ENCODE measurements around the gene SYNGR3. TPM values are rescaled to one million over a fixed set of nuclear protein-coding genes. Genes with fewer than 3 reads are reported as not detected.
A peak's percentile ranks its signal among the peaks of the same experiment; 100 is the strongest.

The SYNGR3 gene
- polyA plus RNA-seq, 1 experiment: 1.8 TPM

DNA sequence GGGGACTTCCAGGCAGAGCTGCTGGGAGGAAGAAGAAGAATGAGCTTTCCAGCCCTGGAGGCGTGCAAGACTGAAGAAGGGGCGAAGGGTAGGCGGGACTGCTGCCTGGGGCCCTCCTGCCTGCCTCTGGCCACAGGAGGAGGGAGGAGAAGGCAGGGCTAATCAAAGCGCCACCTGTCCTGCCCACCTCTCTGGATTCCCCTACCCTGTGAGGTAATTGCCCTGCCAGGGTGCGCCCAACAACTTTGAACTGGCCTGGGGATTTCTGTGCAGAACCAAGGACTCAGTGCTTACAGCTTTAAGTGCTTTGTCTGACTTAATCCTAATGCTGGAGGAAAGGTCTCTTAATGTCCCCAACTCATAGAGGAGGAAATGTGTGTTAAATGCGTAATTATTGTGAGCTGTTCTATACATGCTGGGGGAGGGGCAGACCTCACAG lies 8.4 kb upstream of the SYNGR3 start, which contains the start of gene NOXO1:
NOXO1 (minus strand) TSS at position 72 of the 439 bp plus-strand sequence. CDS start 290 bp downstream, outside the sequence.
- Histone ChIP-seq H3K27me3 (ENCODE audit: control insufficient read depth, insufficient read depth, low read length) (peaks cover 36% of the 10 kb centered on the region), H3K4me3 (ENCODE audit: low read depth, low read length) (no peak within 1 kb of the TSS), H3K27ac (ENCODE audit: low read depth, low read length) (no peak within 1 kb of the TSS), H3K9me3 (ENCODE audit: control insufficient read depth, insufficient read depth, low read length) (peaks cover 3% of the 10 kb centered on the region; the same call in 1 of the 2 replicates)
- ChIA-PET POLR2A (interaction anchor here (0.7 to 3.6 kb wide), 2 partner anchors 10 to 17 kb away, joined by 4 to 14 read pairs; partner anchors contain the start of gene RPS2), CTCF (interaction anchor here (1.6 kb wide), 1 partner anchor 159 kb away, joined by 10 read pairs; no protein-coding TSS in a partner anchor)
- no peak for DNase-seq (ENCODE audit: low read depth, low spot score)
- TF ChIP-seq, protein P1, sequence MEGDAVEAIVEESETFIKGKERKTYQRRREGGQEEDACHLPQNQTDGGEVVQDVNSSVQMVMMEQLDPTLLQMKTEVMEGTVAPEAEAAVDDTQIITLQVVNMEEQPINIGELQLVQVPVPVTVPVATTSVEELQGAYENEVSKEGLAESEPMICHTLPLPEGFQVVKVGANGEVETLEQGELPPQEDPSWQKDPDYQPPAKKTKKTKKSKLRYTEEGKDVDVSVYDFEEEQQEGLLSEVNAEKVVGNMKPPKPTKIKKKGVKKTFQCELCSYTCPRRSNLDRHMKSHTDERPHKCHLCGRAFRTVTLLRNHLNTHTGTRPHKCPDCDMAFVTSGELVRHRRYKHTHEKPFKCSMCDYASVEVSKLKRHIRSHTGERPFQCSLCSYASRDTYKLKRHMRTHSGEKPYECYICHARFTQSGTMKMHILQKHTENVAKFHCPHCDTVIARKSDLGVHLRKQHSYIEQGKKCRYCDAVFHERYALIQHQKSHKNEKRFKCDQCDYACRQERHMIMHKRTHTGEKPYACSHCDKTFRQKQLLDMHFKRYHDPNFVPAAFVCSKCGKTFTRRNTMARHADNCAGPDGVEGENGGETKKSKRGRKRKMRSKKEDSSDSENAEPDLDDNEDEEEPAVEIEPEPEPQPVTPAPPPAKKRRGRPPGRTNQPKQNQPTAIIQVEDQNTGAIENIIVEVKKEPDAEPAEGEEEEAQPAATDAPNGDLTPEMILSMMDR (IDR thresholded peaks at IDR 0.05; ENCODE audit: low read depth, low read length): no peak

DNA sequence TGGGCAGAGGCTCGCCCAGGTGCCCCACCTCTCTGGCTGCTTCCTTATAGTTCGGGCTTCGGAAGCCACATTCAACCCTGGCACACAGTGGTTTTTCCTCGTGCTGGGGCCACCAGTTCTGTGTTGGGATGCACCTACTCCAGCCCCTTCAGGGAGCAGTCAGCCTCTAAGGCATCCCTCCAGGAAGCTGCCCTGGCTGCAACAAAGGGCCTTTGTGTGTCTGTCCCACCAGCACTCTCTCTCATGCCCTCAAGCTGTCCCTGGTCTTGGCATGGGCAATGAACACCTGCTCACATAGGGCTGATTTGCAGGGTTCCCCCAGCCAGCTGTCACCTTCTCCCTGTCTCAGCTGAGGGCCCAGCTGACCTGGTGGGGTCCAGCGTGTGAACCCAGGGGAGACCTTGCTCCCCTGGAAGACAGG lies 7.7 kb upstream of the SYNGR3 start:
- H3K4me3 ChIP-seq (ENCODE audit: low read depth, low read length): no peak overlapping the region
- TF ChIP-seq, protein P1 (IDR thresholded peaks at IDR 0.05; ENCODE audit: low read depth, low read length): no peak
- DNase-seq (ENCODE audit: low read depth, low spot score): no peak
- peaks cover 36% of the 10 kb centered on the region for H3K27me3 ChIP-seq (ENCODE audit: control insufficient read depth, insufficient read depth, low read length)
- H3K9me3 ChIP-seq (ENCODE audit: control insufficient read depth, insufficient read depth, low read length): peaks cover 3% of the 10 kb centered on the region; the same call in 1 of the 2 replicates
- no peak overlapping the region for H3K27ac ChIP-seq (ENCODE audit: low read depth, low read length)
- ChIA-PET CTCF (no interaction called here), POLR2A (interaction anchor here (0.6 to 3.6 kb wide), 3 partner anchors 13 to 174 kb away, joined by 3 to 14 read pairs (median 4); partner anchors contain the start of genes RPS2 and TRAF7)

DNA sequence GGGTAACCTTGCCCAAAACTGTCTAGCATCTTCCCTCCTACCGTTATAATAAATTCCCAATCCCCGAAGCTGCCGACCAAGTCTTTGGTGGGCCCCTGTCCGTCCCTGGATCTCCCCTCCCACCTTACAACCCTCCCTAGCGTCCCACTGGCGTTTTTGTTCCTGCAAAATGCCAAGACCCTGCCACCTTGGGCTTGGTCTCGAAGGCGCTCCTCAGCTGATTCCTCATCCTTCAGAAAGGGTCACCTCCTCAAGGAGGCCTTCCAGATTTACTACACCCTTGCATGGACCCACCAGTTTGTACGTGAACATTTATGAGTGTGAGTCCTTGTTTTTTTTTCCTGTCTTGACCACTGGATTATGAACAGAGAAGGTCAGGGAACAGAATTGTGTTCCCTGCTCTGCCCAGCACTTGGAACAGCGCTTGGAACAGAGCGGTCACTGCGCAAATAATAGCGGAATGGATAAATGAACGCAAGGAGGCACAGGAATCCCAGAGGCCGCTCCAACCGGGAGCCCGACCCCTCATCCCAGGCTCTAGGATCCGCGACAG lies 6.7 kb upstream of the SYNGR3 start:
- H3K9me3 ChIP-seq (ENCODE audit: control insufficient read depth, insufficient read depth, low read length): peaks cover 3% of the 10 kb centered on the region; the same call in 1 of the 2 replicates
- POLR2A ChIA-PET: interaction anchor here (0.6 to 3.6 kb wide), 3 partner anchors 11 to 272 kb away, joined by 5 to 14 read pairs (median 6); partner anchors contain the start of genes RPS2 and TBL3
- no peak for DNase-seq (ENCODE audit: low read depth, low spot score)
- peaks cover 36% of the 10 kb centered on the region for H3K27me3 ChIP-seq (ENCODE audit: control insufficient read depth, insufficient read depth, low read length)
- CTCF ChIA-PET: interaction anchor here (0.6 to 1.0 kb wide), 2 partner anchors 135 to 157 kb away, joined by 4 to 5 read pairs; no protein-coding TSS in a partner anchor
- peak overlapping the region; percentile 65 for H3K4me3 ChIP-seq (ENCODE audit: low read depth, low read length)
- H3K27ac ChIP-seq (ENCODE audit: low read depth, low read length): no peak overlapping the region
- TF ChIP-seq, protein P1 (IDR thresholded peaks at IDR 0.05; ENCODE audit: low read depth, low read length): no peak

DNA sequence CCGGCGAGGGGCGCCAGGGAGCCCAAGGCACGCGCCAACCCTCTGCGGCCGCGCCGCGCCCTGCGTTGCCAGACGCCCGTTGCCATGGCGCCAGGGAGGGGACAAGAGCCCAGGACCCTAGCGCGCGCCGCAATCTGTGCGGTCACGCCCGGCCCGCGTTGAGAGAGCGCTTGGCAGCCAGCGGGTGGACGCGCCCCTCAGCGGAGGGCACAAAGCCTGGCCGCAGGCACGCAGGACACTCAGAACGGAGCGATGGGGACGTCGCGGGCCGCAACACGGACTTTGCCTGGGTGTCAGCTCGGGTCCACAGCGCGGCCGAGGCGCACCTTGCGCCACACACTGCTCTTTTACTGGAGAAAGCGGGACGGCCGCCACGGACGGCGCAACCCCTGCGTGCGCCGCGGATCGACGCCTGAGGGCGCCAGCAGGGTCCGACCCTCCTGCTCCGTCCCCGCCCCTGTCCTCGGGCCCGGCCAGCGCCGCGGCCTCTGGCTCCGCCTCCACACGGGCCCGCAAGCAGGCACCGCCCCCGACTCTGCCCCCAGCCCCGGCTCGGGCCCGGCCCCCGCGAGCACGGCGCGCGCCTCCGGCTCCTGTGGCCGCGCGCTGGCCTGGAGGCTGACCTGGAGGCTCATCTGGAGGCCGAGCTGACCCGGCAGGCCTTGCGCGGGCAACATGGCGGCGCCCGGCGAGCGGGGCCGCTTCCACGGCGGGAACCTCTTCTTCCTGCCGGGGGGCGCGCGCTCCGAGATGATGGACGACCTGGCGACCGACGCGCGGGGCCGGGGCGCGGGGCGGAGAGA lies 6.0 kb upstream of the SYNGR3 start, which contains the start of gene GFER:
GFER (plus strand) TSS at position 650 of the 803 bp plus-strand sequence; CDS start at position 676, 26 bp downstream.
- TF ChIP-seq, protein P1 (IDR thresholded peaks at IDR 0.05; ENCODE audit: low read depth, low read length): peak; percentile 44
- CTCF ChIA-PET: interaction anchor here (0.6 to 3.7 kb wide), 4 partner anchors 20 to 157 kb away, joined by 3 to 17 read pairs (median 4); no protein-coding TSS in a partner anchor
- Histone ChIP-seq H3K27me3 (ENCODE audit: control insufficient read depth, insufficient read depth, low read length) (peaks cover 36% of the 10 kb centered on the region), H3K27ac (ENCODE audit: low read depth, low read length) (no peak within 1 kb of the TSS), H3K9me3 (ENCODE audit: control insufficient read depth, insufficient read depth, low read length) (peaks cover under 1% of the 10 kb centered on the region; the same call in 1 of the 2 replicates), H3K4me3 (ENCODE audit: low read depth, low read length) (peak within 1 kb of the TSS; percentile 74)
- POLR2A ChIA-PET: interaction anchor here (0.6 to 2.0 kb wide), 6 partner anchors 12 to 272 kb away, joined by 3 to 20 read pairs (median 4); partner anchors contain the start of genes RPS2, TBL3 and TRAF7
- DNase-seq (ENCODE audit: low read depth, low spot score): peak; percentile 72
